PC-9 (cell line): ENCODE data around the gene CD28. TPM values are rescaled to one million over a fixed set of nuclear protein-coding genes. Genes with fewer than 3 reads are reported as not detected.
A peak's percentile ranks its signal among the peaks of the same experiment; 100 is the strongest.

Experiments used
- BruUV-seq: library from RNA; stranded (reverse); fragments of 400-500 nt; replicated peaks from 2 replicates; lab custom pipeline; 2021; lab: Mats Ljungman, UMichigan
- CTCF ChIA-PET: fragments of 300-600 bp; sonication (Branson Sonifier 250); formaldehyde crosslinking; loops from one replicate; lab custom pipeline; 2022; ENCODE audit warnings: antibody characterized with exemption; lab: Charles Lee
- POLR2A ChIA-PET: fragments of 300-600 bp; sonication (Branson Sonifier 250); formaldehyde crosslinking; loops from one replicate; lab custom pipeline; 2022; ENCODE audit warnings: antibody characterized with exemption; ENCODE audit not compliant: unreplicated experiment; lab: Charles Lee
- DNase-seq, 2 experiments: peaks; one replicate each; pipeline versions ENCODE4 v3.0.0 to v3.0.0-alpha.2; 2015 to 2022; ENCODE audit warnings: mixed read lengths in 1 of 2
- H2AFZ ChIP-seq: fragments of 200-600 bp; sonication (generic); 2 replicates; pipeline ENCODE4 v1.8.1; 2017; ENCODE audit warnings: antibody characterized with exemption
- H3F3A ChIP-seq: fragments of 200-600 bp; sonication (generic); 2 replicates; pipeline ENCODE4 v1.8.1; 2017; ENCODE audit warnings: antibody characterized with exemption, mild to moderate bottlenecking, low read depth; ENCODE audit not compliant: insufficient read depth
- H3K27ac ChIP-seq: fragments of 200-600 bp; sonication (generic); 2 replicates; pipeline ENCODE4 v1.6.1; 2016; ENCODE audit warnings: mixed run types
- H3K27me3 ChIP-seq: fragments of 200-600 bp; sonication (generic); 2 replicates; pipeline ENCODE4 v1.6.1; 2016; ENCODE audit warnings: low read depth, mixed run types; ENCODE audit not compliant: insufficient read depth
- H3K36me3 ChIP-seq: fragments of 200-600 bp; sonication (generic); 2 replicates; pipeline ENCODE4 v1.6.1; 2016; ENCODE audit warnings: low read depth, mixed run types
- H3K4me1 ChIP-seq: fragments of 200-600 bp; sonication (generic); replicated peaks from 2 replicates; pipeline ENCODE4 v1.6.1; 2016; ENCODE audit warnings: mixed run types; ENCODE audit not compliant: insufficient read depth
- H3K4me2 ChIP-seq: fragments of 200-600 bp; sonication (generic); 2 replicates; pipeline ENCODE4 v1.6.1; 2017; ENCODE audit warnings: mixed run types
- H3K4me3 ChIP-seq: fragments of 200-600 bp; sonication (generic); 2 replicates; pipeline ENCODE4 v1.6.1; 2016; ENCODE audit warnings: mixed run types
- H3K79me2 ChIP-seq: fragments of 200-600 bp; sonication (generic); 2 replicates; pipeline ENCODE4 v1.6.1; 2017; ENCODE audit warnings: low read depth, mixed run types
- H3K9me2 ChIP-seq: fragments of 200-600 bp; sonication (generic); 2 replicates; pipeline ENCODE4 v1.8.1; 2017; ENCODE audit warnings: mild to moderate bottlenecking; ENCODE audit not compliant: insufficient read depth
- H3K9me3 ChIP-seq: fragments of 200-600 bp; sonication (generic); 2 replicates; pipeline ENCODE4 v1.8.1; 2016; ENCODE audit warnings: low read depth; ENCODE audit not compliant: insufficient read depth
- H4K20me1 ChIP-seq: fragments of 200-600 bp; sonication (generic); 2 replicates; pipeline ENCODE4 v1.8.1; 2017; ENCODE audit not compliant: insufficient read depth
- CTCF ChIP-seq: fragments of 200-600 bp; sonication (generic); conservative IDR thresholded peaks from 2 replicates; pipeline ENCODE4 v1.6.1; 2017; ENCODE audit warnings: mixed run types, antibody characterized with exemption, mild to moderate bottlenecking, moderate library complexity
- EZH2 ChIP-seq: fragments of 200-600 bp; sonication (generic); IDR thresholded peaks from 2 replicates; pipeline ENCODE4 v1.8.0; 2017; ENCODE audit warnings: antibody characterized with exemption, low read depth
- intact Hi-C: fragments of 100-400 bp; cut with micrococcal nuclease; formaldehyde crosslinking; loops from one replicate; pipeline ENCODE4 v1.10.0; 2022; ENCODE audit not compliant: unreplicated experiment
- total RNA-seq: library from RNA; stranded (reverse); gene quantifications from 2 replicates; pipeline ENCODE4 v1.2.3, GENCODE V29; 2021

Gene CD28
- total RNA-seq, 1 experiment from 2014 or later: not detected

GRCh38 chr2:203743441-203743981 is 37.1 kb downstream of the CD28 start:
- BruUV-seq: no TSS peak
- Histone ChIP-seq H3F3A (no peaks in the 10 kb centered on the region), H2AFZ (no peak overlapping the region), H3K9me2 (no peaks in the 10 kb centered on the region), H4K20me1 (no peaks in the 10 kb centered on the region), H3K27ac (no peak overlapping the region), H3K4me3 (no peak overlapping the region), H3K27me3 (no peaks in the 10 kb centered on the region), H3K9me3 (no peaks in the 10 kb centered on the region), H3K36me3 (no peaks in the 10 kb centered on the region), H3K79me2 (no peaks in the 10 kb centered on the region), H3K4me2 (peak overlapping the region; percentile 21; the same call in 1 of the 2 replicates), H3K4me1 (peaks cover 12% of the 10 kb centered on the region; the same call in 1 of the 2 replicates)
- intact Hi-C loops: no loop called here
- CTCF ChIA-PET: no interaction called here
- TF ChIP-seq EZH2 (no peak), CTCF (no peak)
- POLR2A ChIA-PET: no interaction called here
- no peak for DNase-seq

GRCh38 chr2:203744091-203744490 is 37.7 kb downstream of the CD28 start:
- ChIA-PET POLR2A (no interaction called here), CTCF (no interaction called here)
- Histone ChIP-seq H3K79me2 (no peaks in the 10 kb centered on the region), H3K4me3 (no peak overlapping the region), H3K27me3 (no peaks in the 10 kb centered on the region), H2AFZ (no peak overlapping the region), H3K9me3 (no peaks in the 10 kb centered on the region), H3K27ac (no peak overlapping the region), H3K4me1 (peaks cover 12% of the 10 kb centered on the region; the same call in 1 of the 2 replicates), H3F3A (no peaks in the 10 kb centered on the region), H3K4me2 (peak overlapping the region; percentile 21; the same call in 1 of the 2 replicates), H3K36me3 (no peaks in the 10 kb centered on the region), H3K9me2 (no peaks in the 10 kb centered on the region), H4K20me1 (no peaks in the 10 kb centered on the region)
- no peak for DNase-seq
- intact Hi-C loops: no loop called here
- no TSS peak for BruUV-seq
- no peak for TF ChIP-seq EZH2
- TF ChIP-seq CTCF: no peak

GRCh38 chr2:203745267-203745666 is 38.8 kb downstream of the CD28 start:
- intact Hi-C loops: no loop called here
- BruUV-seq: no TSS peak

More at GRCh38 chr2:203745267-203745666, 38.8 kb downstream of the CD28 start:
- no peaks in the 10 kb centered on the region for H3K9me2 ChIP-seq
- no peaks in the 10 kb centered on the region for H4K20me1 ChIP-seq
- H3K4me1 ChIP-seq: peaks cover 12% of the 10 kb centered on the region; the same call in 1 of the 2 replicates
- H3K4me2 ChIP-seq: no peak overlapping the region
- no peak overlapping the region for H3K4me3 ChIP-seq
- DNase-seq: no peak
- H3K79me2 ChIP-seq: no peaks in the 10 kb centered on the region
- H3K9me3 ChIP-seq: no peaks in the 10 kb centered on the region
- H3F3A ChIP-seq: no peaks in the 10 kb centered on the region
- CTCF ChIA-PET: no interaction called here
- no peaks in the 10 kb centered on the region for H3K27me3 ChIP-seq
- no peak overlapping the region for H2AFZ ChIP-seq
- no peak overlapping the region for H3K27ac ChIP-seq
- TF ChIP-seq CTCF (no peak), EZH2 (no peak)
- POLR2A ChIA-PET: no interaction called here
- H3K36me3 ChIP-seq: no peaks in the 10 kb centered on the region
